ENCODE data around the gene SRPK2.

- TF ChIP-seq POLR2AphosphoS5 (IDR thresholded peaks at IDR 0.05) (no peak), CTCF (IDR thresholded peaks at IDR 0.05) (no peak)
Measured at GRCh38 chr7:105327201-105327600, 61.5 kb downstream of the SRPK2 start.

Data from prostate gland (tissue), 2 donors.